AG04449 (cell line): ENCODE data around the gene TAF15.

Experiments used
- CTCF ChIA-PET: fragments of 350-600 bp; formaldehyde crosslinking; extraction: SDS; loops from one replicate; lab custom pipeline; 2021; ENCODE audit warnings: antibody characterized with exemption; lab: Yijun Ruan, JAX
- POLR2A ChIA-PET: fragments of 400-600, 350-600 bp; formaldehyde crosslinking; extraction: SDS; loops from one replicate; lab custom pipeline; 2020; ENCODE audit warnings: antibody characterized with exemption, inconsistent platforms; lab: Yijun Ruan, JAX
- DNase-seq: peaks from one replicate; pipeline ENCODE4 v3.0.0-alpha.2; 2010; ENCODE audit warnings: low read depth, low spot score
- H3K4me3 ChIP-seq: 2 replicates; pipeline ENCODE4 v1.5.1; 2011; ENCODE audit warnings: low read depth, mild to moderate bottlenecking, control low read depth, low read length
- CTCF ChIP-seq: IDR thresholded peaks from one replicate; pipeline ENCODE4 v1.5.1; 2011; ENCODE audit warnings: mild to moderate bottlenecking, moderate library complexity, low read length, control low read depth, inconsistent platforms; ENCODE audit not compliant: insufficient read depth; ENCODE audit errors: missing control alignments

TAF15 gene

GRCh38 chr17:35804658-35805192 is 4.6 kb upstream of the TAF15 start:
- peak; percentile 89 for TF ChIP-seq CTCF
- H3K4me3 ChIP-seq = no peak overlapping the region
- CTCF ChIA-PET = interaction anchor here (0.6 to 13.3 kb wide), 31 partner anchors 9 to 230 kb away, joined by 3 to 819 read pairs (median 5); partner anchors contain the start of genes C17orf50, MMP28 and PEX12
- POLR2A ChIA-PET = no interaction called here
- peak; percentile 77 for DNase-seq

GRCh38 chr17:35807371-35808144 is 1.7 kb upstream of the TAF15 start:
- ChIA-PET POLR2A (interaction anchor here (0.5 to 0.7 kb wide), 2 partner anchors 15 to 34 kb away, joined by 3 to 4 read pairs; no protein-coding TSS in a partner anchor), CTCF (interaction anchor here (0.8 to 13.3 kb wide), 16 partner anchors 7 to 216 kb away, joined by 3 to 819 read pairs (median 6); partner anchors contain the start of gene C17orf50)
- TF ChIP-seq CTCF = no peak

GRCh38 chr17:35808240-35808961 is 883 bp upstream of the TAF15 start:
- DNase-seq = no peak
- no peak for TF ChIP-seq CTCF

More at GRCh38 chr17:35807371-35808144, 1.7 kb upstream of the TAF15 start:
- no peak overlapping the region for H3K4me3 ChIP-seq
- DNase-seq = no peak

GRCh38 chr17:35809855-35810461 is 674 bp downstream of the TAF15 start:
- POLR2A ChIA-PET = interaction anchor here (0.5 to 1.8 kb wide), 6 partner anchors 10 to 104 kb away, joined by 3 to 12 read pairs (median 6); no protein-coding TSS in a partner anchor
- peak overlapping the region; percentile 88 for H3K4me3 ChIP-seq
- no peak for TF ChIP-seq CTCF
- CTCF ChIA-PET = interaction anchor here (0.9 to 13.3 kb wide), 9 partner anchors 8 to 61 kb away, joined by 4 to 819 read pairs (median 5); partner anchors contain the start of gene C17orf50
- DNase-seq = no peak

More at GRCh38 chr17:35808240-35808961, 883 bp upstream of the TAF15 start:
- H3K4me3 ChIP-seq = peak overlapping the region; percentile 58
- POLR2A ChIA-PET = interaction anchor here (0.5 to 1.8 kb wide), 17 partner anchors 10 to 375 kb away, joined by 3 to 12 read pairs (median 4); partner anchors contain the start of genes GAS2L2 and MMP28
- CTCF ChIA-PET = interaction anchor here (0.8 to 13.3 kb wide), 22 partner anchors 8 to 435 kb away, joined by 3 to 819 read pairs (median 4); partner anchors contain the start of genes C17orf50 and SLFN11

- TF ChIP-seq CTCF = no peak
- no peak overlapping the region for H3K4me3 ChIP-seq
Measured at GRCh38 chr17:35811759-35812158, 2.5 kb downstream of the TAF15 start.

More at GRCh38 chr17:35811759-35812158, 2.5 kb downstream of the TAF15 start:
- ChIA-PET POLR2A (interaction anchor here (1.1 kb wide), 1 partner anchor 15 kb away, joined by 3 read pairs; no protein-coding TSS in a partner anchor), CTCF (interaction anchor here (1.0 to 13.3 kb wide), 4 partner anchors 8 to 62 kb away, joined by 4 to 819 read pairs (median 20); partner anchors contain the start of gene C17orf50)
- DNase-seq = no peak
